ENCODE measurements around the gene DCP1A. TPM values are rescaled to one million over a fixed set of nuclear protein-coding genes. Genes with fewer than 3 reads are reported as not detected.

DCP1A gene
- total and polyA plus RNA-seq, 2 of the 13 experiments (the other 11 are each of a cell fraction or from before 2014, with no cell fraction given) = 14.2 to 41.2 TPM

GRCh38 chr3:53254509-53255422, 92.6 kb downstream of the DCP1A start (continued):
- peak; percentile 30; the same call in 1 of the 2 replicates for TF ChIP-seq ZNF800 (CRISPR knock-in tag; IDR thresholded peaks at IDR 0.05)
- TF ChIP-seq ZSCAN29 (CRISPR knock-in tag; conservative IDR thresholded peaks at IDR 0.05) = 0 out of 2 replicates have a peak, but pooled peaks have one; percentile 29
- peak; percentile 35; the same call in 1 of the 2 replicates for TF ChIP-seq SALL1 (CRISPR knock-in tag; IDR thresholded peaks at IDR 0.05)
- peak; percentile 32; the same call in 1 of the 2 replicates for TF ChIP-seq ZFP91 (CRISPR knock-in tag; IDR thresholded peaks at IDR 0.05; ENCODE audit: borderline replicate concordance)
- 0 out of 2 replicates have a peak, but pooled peaks have one; percentile 57 for TF ChIP-seq MAF1 (CRISPR knock-in tag; IDR thresholded peaks at IDR 0.05; ENCODE audit: borderline replicate concordance)
- peak; percentile 55 for TF ChIP-seq AGO2 (optimal IDR thresholded peaks at IDR 0.05; ENCODE audit: low read depth, low read length)
- TF ChIP-seq HDAC1 (CRISPR knock-in tag; IDR thresholded peaks at IDR 0.05) = 0 out of 2 replicates have a peak, but pooled peaks have one; percentile 23
- TF ChIP-seq ZNF672 (CRISPR knock-in tag; IDR thresholded peaks at IDR 0.05) = no peak
- TF ChIP-seq KDM2A (CRISPR knock-in tag; IDR thresholded peaks at IDR 0.05; ENCODE audit: borderline replicate concordance, low read depth) = peak; percentile 21; the same call in 1 of the 2 replicates
- no peak for TF ChIP-seq MTERF4 (CRISPR knock-in tag; IDR thresholded peaks at IDR 0.05)
- TF ChIP-seq FOSL2 (CRISPR knock-in tag; IDR thresholded peaks at IDR 0.05) = 0 out of 2 replicates have a peak, but pooled peaks have one; percentile 4
- 0 out of 2 replicates have a peak, but pooled peaks have one; percentile 18 for TF ChIP-seq MED1 (CRISPR knock-in tag; IDR thresholded peaks at IDR 0.05)
- peak; percentile 49; the same call in 1 of the 2 replicates for TF ChIP-seq ZBTB7A (CRISPR knock-in tag; IDR thresholded peaks at IDR 0.05)
- no peak for TF ChIP-seq GMEB2 (CRISPR knock-in tag; IDR thresholded peaks at IDR 0.05; ENCODE audit: low read depth)
- no peak for TF ChIP-seq ATAD3A (CRISPR knock-in tag; IDR thresholded peaks at IDR 0.05)
- TF ChIP-seq HNRNPLL (IDR thresholded peaks at IDR 0.05; ENCODE audit: low read depth, low read length, poor library complexity, severe bottlenecking) = peak; percentile 30
- TF ChIP-seq PHF5A (CRISPR knock-in tag; IDR thresholded peaks at IDR 0.05; ENCODE audit: low read depth, unreplicated experiment) = peak; percentile 17
- 0 out of 2 replicates have a peak, but pooled peaks have one; percentile 7 for TF ChIP-seq TFDP1 (CRISPR knock-in tag; IDR thresholded peaks at IDR 0.05; ENCODE audit: borderline replicate concordance)
- TF ChIP-seq PHF20 (CRISPR knock-in tag; IDR thresholded peaks at IDR 0.05) = no peak
- TF ChIP-seq ZSCAN21 (CRISPR knock-in tag; IDR thresholded peaks at IDR 0.05; ENCODE audit: borderline replicate concordance) = 0 out of 2 replicates have a peak, but pooled peaks have one; percentile 42
